ENCODE measurements around the gene CEP112. TPM values are rescaled to one million over a fixed set of nuclear protein-coding genes. Genes with fewer than 3 reads are reported as not detected.

The CEP112 gene
- total RNA-seq, 1 donor from 2014 or later = 24.5 TPM

- Mint-ChIP-seq H3K4me1 (peaks cover 9% of the 10 kb centered on the region), H3K27me3 (ENCODE audit: low read depth) (no peaks in the 10 kb centered on the region), H3K27ac (ENCODE audit: unreplicated experiment) (no peak overlapping the region), H3K4me3 (no peak overlapping the region), H3K36me3 (ENCODE audit: low read depth) (peaks cover 22% of the 10 kb centered on the region), H3K9me3 (peaks cover 10% of the 10 kb centered on the region)
- DNase-seq (ENCODE audit: low read depth, low spot score) = no peak
- no peak for TF ChIP-seq CTCF (conservative IDR thresholded peaks at IDR 0.05)
These were observed 554.1 kb downstream of the CEP112 start for GRCh38 chr17:65637786-65638185.

GRCh38 chr17:65634533-65634932, 557.4 kb downstream of the CEP112 start:
- DNase-seq (ENCODE audit: low read depth, low spot score) = no peak

GRCh38 chr17:65633988-65634387, 557.9 kb downstream of the CEP112 start:
- Mint-ChIP-seq H3K27ac (ENCODE audit: unreplicated experiment) (no peak overlapping the region), H3K4me1 (peaks cover 9% of the 10 kb centered on the region), H3K4me3 (no peak overlapping the region), H3K36me3 (ENCODE audit: low read depth) (peaks cover 13% of the 10 kb centered on the region), H3K27me3 (ENCODE audit: low read depth) (no peaks in the 10 kb centered on the region), H3K9me3 (no peaks in the 10 kb centered on the region)
- no peak for DNase-seq (ENCODE audit: low read depth, low spot score)
- no peak for TF ChIP-seq CTCF (conservative IDR thresholded peaks at IDR 0.05)

More at GRCh38 chr17:65634533-65634932, 557.4 kb downstream of the CEP112 start:
- no peak for TF ChIP-seq CTCF (conservative IDR thresholded peaks at IDR 0.05)
- Mint-ChIP-seq H3K4me3 (no peak overlapping the region), H3K27me3 (ENCODE audit: low read depth) (no peaks in the 10 kb centered on the region), H3K9me3 (no peaks in the 10 kb centered on the region), H3K4me1 (peaks cover 9% of the 10 kb centered on the region), H3K36me3 (ENCODE audit: low read depth) (peaks cover 13% of the 10 kb centered on the region), H3K27ac (ENCODE audit: unreplicated experiment) (no peak overlapping the region)

- Mint-ChIP-seq H3K27me3 (ENCODE audit: low read depth) (no peaks in the 10 kb centered on the region), H3K36me3 (ENCODE audit: low read depth) (peaks cover 13% of the 10 kb centered on the region), H3K4me1 (peaks cover 3% of the 10 kb centered on the region), H3K4me3 (no peak overlapping the region), H3K9me3 (no peaks in the 10 kb centered on the region), H3K27ac (ENCODE audit: unreplicated experiment) (no peak overlapping the region)
- TF ChIP-seq CTCF (conservative IDR thresholded peaks at IDR 0.05) = no peak
- DNase-seq (ENCODE audit: low read depth, low spot score) = no peak
These were observed 558.6 kb downstream of the CEP112 start for GRCh38 chr17:65633146-65633881.

- H3K9me3 Mint-ChIP-seq = no peaks in the 10 kb centered on the region
- no peak for DNase-seq (ENCODE audit: low read depth, low spot score)
- H3K27me3 Mint-ChIP-seq (ENCODE audit: low read depth) = no peaks in the 10 kb centered on the region
- no peaks in the 10 kb centered on the region for H3K4me1 Mint-ChIP-seq
- H3K27ac Mint-ChIP-seq (ENCODE audit: unreplicated experiment) = no peak overlapping the region
- no peak overlapping the region for H3K4me3 Mint-ChIP-seq
- no peak for TF ChIP-seq CTCF (conservative IDR thresholded peaks at IDR 0.05)
- peaks cover 8% of the 10 kb centered on the region for H3K36me3 Mint-ChIP-seq (ENCODE audit: low read depth)
These were observed 561.4 kb downstream of the CEP112 start for GRCh38 chr17:65630502-65630901.

Measured in neural crest cell (in vitro differentiated cells).